Ovary (tissue), 9 donors: ENCODE measurements around the gene TRIM28. TPM values are rescaled to one million over a fixed set of nuclear protein-coding genes. Genes with fewer than 3 reads are reported as not detected.

Experiments used
- DNase-seq, 5 donors: peaks; one replicate each; pipeline ENCODE4 v3.0.0-alpha.2; 2019 to 2020
- H3K27ac ChIP-seq, 2 donors: fragments of 200-600 bp; one replicate each; pipeline versions ENCODE4 v1.5.1 to v1.8.0; 2019 to 2022
- H3K27me3 ChIP-seq: fragments of 200-600 bp; one replicate; pipeline ENCODE4 v1.8.0; 2022
- H3K36me3 ChIP-seq: fragments of 200-600 bp; sonication (generic); one replicate; pipeline ENCODE4 v1.5.1; 2019
- H3K4me1 ChIP-seq: one replicate; pipeline ENCODE4 v1.8.1; 2013; ENCODE audit warnings: mild to moderate bottlenecking, moderate library complexity; ENCODE audit not compliant: insufficient read depth
- H3K4me3 ChIP-seq: fragments of 200-600 bp; sonication (generic); one replicate; pipeline ENCODE4 v1.5.1; 2017
- H3K9me3 ChIP-seq, 2 donors: fragments of 200-600 bp in 1 of 2; sonication (generic) in 1 of 2; one replicate each; pipeline versions ENCODE4 v1.5.1 to v1.8.1; 2013 to 2019; ENCODE audit warnings: mild to moderate bottlenecking in 1 of 2, moderate library complexity in 1 of 2
- EP300 ChIP-seq: sonication (generic); formaldehyde crosslinking; IDR thresholded peaks from one replicate; pipeline ENCODE4 v1.6.1; 2017; ENCODE audit warnings: antibody characterized with exemption
- POLR2A ChIP-seq: fragments of 450-650 bp; IDR thresholded peaks from one replicate; pipeline ENCODE4 v1.6.1; 2017; ENCODE audit warnings: antibody characterized with exemption, mild to moderate bottlenecking, moderate library complexity
- WGBS, 3 donors: extraction: QIAGEN DNeasy Blood & Tissue Kit in 1 of 3; methylation state at CpG; one replicate each; pipeline versions ENCODE4 v1.1.5 to v1.1.7; 2013 to 2017; 5-methylcytosine and 5-hydroxymethylcytosine counted together
- intact Hi-C, 4 donors: fragments of 100-400 bp; cut with DNase I; formaldehyde crosslinking; loops; one replicate each; pipeline versions ENCODE4 v1.11.0 to v1.15.1; 2022 to 2023
- polyA plus RNA-seq, 2 donors: library from polyadenylated mRNA; stranded (reverse); fragments of 200-250 nt in 1 of 2; fragments of 350-450 nt in 1 of 2; fragmentation: Illumina TruSeq in 1 of 2; extraction: RNeasy Lipid Tissue Mini Kit (QIAGEN cat#74804) in 1 of 2; gene quantifications; one replicate each; pipeline ENCODE4 v1.2.3, GENCODE V29; 2013 to 2014
- total RNA-seq, 7 donors: library from RNA; depleted of rRNA in 2 of 7; stranded (reverse); fragments of >200 nt in 2 of 7; fragmentation: NEBNext Ultra II Directional in 3 of 7; extraction: Animal tissue kit (Norgen Biotek cat#: 25700) in 3 of 7; gene quantifications; one replicate each; pipeline versions ENCODE4 v1.1.0 to v1.2.4, GENCODE V29; 2016 to 2023
- TF ChIP-seq, protein P1 (sequence below), 3 donors: fragments of 450-650 bp in 2 of 3; fragments of 200-600 bp in 1 of 3; IDR thresholded peaks; one replicate each; pipeline versions ENCODE4 v1.5.1 to v1.8.0; 2016 to 2022; ENCODE audit warnings: antibody characterized with exemption in 3 of 3, mild to moderate bottlenecking in 1 of 3
- donor health status: DM: no; HTN: no; CAD: no; lungs with moderate emphysema.
- donor health status: DM: no; HTN: no; CAD: no.
- donor health status: Bipolar disorder and iron deficiency.
- donor health status: DM: yes; HTN: yes; CAD: no.
- donor health status: DM: no; HTN: no; CAD: no.
- donor health status: DM: yes; HTN: yes; CAD: no.

TRIM28 gene
- total and polyA plus RNA-seq, 9 donors: 193 to 505 (median 317) TPM

- no peaks in the 10 kb centered on the region for H3K36me3 ChIP-seq
- no peaks in the 10 kb centered on the region for H3K27me3 ChIP-seq
- no peak overlapping the region for H3K4me3 ChIP-seq
- 62 to 71% (median 63%) methylated on average over 4 of the region's 4 CpGs for WGBS, 3 donors
- H3K9me3 ChIP-seq: no peaks in the 10 kb centered on the region
- no peak overlapping the region for H3K27ac ChIP-seq
- TF ChIP-seq EP300 (no peak), POLR2A (no peak)
- TF ChIP-seq, protein P1, sequence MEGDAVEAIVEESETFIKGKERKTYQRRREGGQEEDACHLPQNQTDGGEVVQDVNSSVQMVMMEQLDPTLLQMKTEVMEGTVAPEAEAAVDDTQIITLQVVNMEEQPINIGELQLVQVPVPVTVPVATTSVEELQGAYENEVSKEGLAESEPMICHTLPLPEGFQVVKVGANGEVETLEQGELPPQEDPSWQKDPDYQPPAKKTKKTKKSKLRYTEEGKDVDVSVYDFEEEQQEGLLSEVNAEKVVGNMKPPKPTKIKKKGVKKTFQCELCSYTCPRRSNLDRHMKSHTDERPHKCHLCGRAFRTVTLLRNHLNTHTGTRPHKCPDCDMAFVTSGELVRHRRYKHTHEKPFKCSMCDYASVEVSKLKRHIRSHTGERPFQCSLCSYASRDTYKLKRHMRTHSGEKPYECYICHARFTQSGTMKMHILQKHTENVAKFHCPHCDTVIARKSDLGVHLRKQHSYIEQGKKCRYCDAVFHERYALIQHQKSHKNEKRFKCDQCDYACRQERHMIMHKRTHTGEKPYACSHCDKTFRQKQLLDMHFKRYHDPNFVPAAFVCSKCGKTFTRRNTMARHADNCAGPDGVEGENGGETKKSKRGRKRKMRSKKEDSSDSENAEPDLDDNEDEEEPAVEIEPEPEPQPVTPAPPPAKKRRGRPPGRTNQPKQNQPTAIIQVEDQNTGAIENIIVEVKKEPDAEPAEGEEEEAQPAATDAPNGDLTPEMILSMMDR (IDR thresholded peaks at IDR 0.05): no peak
- intact Hi-C loops: no loop called here
- DNase-seq: no peak
- peaks cover 7% of the 10 kb centered on the region for H3K4me1 ChIP-seq
Observed at GRCh38 chr19:58521651-58522050, 22.2 kb upstream of the TRIM28 start.

DNA sequence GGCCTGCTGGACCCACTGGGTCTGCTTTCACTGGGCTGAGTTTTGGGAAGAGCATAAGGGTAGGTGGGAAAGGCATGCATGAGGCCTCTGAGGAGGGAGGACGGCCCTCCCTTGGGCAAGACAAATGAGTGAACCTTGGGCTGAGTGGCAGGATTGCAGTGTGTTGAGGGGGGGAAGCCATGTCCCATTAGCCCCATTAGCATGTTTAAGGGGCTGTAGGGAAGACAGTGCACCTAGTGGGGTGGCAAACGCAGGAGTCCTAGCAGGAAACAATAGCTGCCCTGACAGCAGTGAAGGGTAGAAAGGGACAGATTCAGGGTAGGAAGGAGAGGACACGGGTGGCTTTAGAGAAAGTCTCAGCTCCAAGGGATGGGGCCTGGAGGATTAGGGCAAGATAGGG lies 21.2 kb upstream of the TRIM28 start:
- Histone ChIP-seq H3K4me3 (no peak overlapping the region), H3K27me3 (no peaks in the 10 kb centered on the region), H3K36me3 (no peaks in the 10 kb centered on the region), H3K27ac (no peak overlapping the region), H3K9me3 (no peaks in the 10 kb centered on the region), H3K4me1 (peaks cover 7% of the 10 kb centered on the region)
- WGBS, 3 donors: 75 to 80% (median 76%) methylated on average over 3 of the region's 3 CpGs
- DNase-seq: no peak
- no peak for TF ChIP-seq EP300
- no peak for TF ChIP-seq POLR2A
- TF ChIP-seq, protein P1 (IDR thresholded peaks at IDR 0.05): no peak
- intact Hi-C loops: no loop called here

GRCh38 chr19:58529405-58529804 lies 14.5 kb upstream of the TRIM28 start:
- 70 to 76% (median 76%) methylated on average over 3 of the region's 3 CpGs for WGBS, 3 donors
- intact Hi-C loops: no loop called here
- Histone ChIP-seq H3K4me3 (no peak overlapping the region), H3K36me3 (no peaks in the 10 kb centered on the region), H3K27me3 (no peaks in the 10 kb centered on the region), H3K4me1 (no peaks in the 10 kb centered on the region), H3K27ac (no peak overlapping the region), H3K9me3 (no peaks in the 10 kb centered on the region)
- TF ChIP-seq, protein P1 (IDR thresholded peaks at IDR 0.05): no peak
- TF ChIP-seq POLR2A: no peak
- TF ChIP-seq EP300: no peak
- no peak for DNase-seq

GRCh38 chr19:58531034-58531840 lies 12.6 kb upstream of the TRIM28 start:
- WGBS, 3 donors: 60 to 72% (median 66%) methylated on average over 10 of the region's 10 CpGs
- Histone ChIP-seq H3K4me3 (no peak overlapping the region), H3K36me3 (no peaks in the 10 kb centered on the region), H3K27me3 (no peaks in the 10 kb centered on the region), H3K9me3 (no peaks in the 10 kb centered on the region), H3K27ac (no peak overlapping the region), H3K4me1 (no peaks in the 10 kb centered on the region)
- intact Hi-C loops: no loop called here
- DNase-seq: no peak
- TF ChIP-seq POLR2A (no peak), EP300 (no peak)
- TF ChIP-seq, protein P1 (IDR thresholded peaks at IDR 0.05): no peak
